ENCODE results near the gene UBE2N. TPM values are rescaled to one million over a fixed set of nuclear protein-coding genes. Genes with fewer than 3 reads are reported as not detected.

UBE2N gene
- total RNA-seq, 1 experiment from 2014 or later: 159 TPM

- no peaks in the 10 kb centered on the region for H3K27me3 Mint-ChIP-seq (ENCODE audit: unreplicated experiment)
- no peak overlapping the region for H3K27ac Mint-ChIP-seq (ENCODE audit: unreplicated experiment)
- intact Hi-C loops (cut with micrococcal nuclease; ENCODE audit: unreplicated experiment): no loop called here
- CTCF ChIA-PET: interaction anchor here (0.7 kb wide), 1 partner anchor 10 kb away, joined by 5 read pairs; no protein-coding TSS in a partner anchor
- peaks cover 65% of the 10 kb centered on the region for H3K4me1 Mint-ChIP-seq (ENCODE audit: low read depth, unreplicated experiment)
- no TSS peak for BruUV-seq (replicated peaks)
- no peak for TF ChIP-seq CTCF (IDR thresholded peaks at IDR 0.05; ENCODE audit: unreplicated experiment)
- no peaks in the 10 kb centered on the region for H3K9me3 Mint-ChIP-seq (ENCODE audit: low read depth, unreplicated experiment)
- H3K36me3 Mint-ChIP-seq (ENCODE audit: insufficient read depth, unreplicated experiment): no peaks in the 10 kb centered on the region
- H3K4me3 Mint-ChIP-seq (ENCODE audit: low read depth, unreplicated experiment): no peak overlapping the region
- no peak for DNase-seq
These were observed 15.9 kb downstream of the UBE2N start for GRCh38 chr12:93425736-93426411.

DNA sequence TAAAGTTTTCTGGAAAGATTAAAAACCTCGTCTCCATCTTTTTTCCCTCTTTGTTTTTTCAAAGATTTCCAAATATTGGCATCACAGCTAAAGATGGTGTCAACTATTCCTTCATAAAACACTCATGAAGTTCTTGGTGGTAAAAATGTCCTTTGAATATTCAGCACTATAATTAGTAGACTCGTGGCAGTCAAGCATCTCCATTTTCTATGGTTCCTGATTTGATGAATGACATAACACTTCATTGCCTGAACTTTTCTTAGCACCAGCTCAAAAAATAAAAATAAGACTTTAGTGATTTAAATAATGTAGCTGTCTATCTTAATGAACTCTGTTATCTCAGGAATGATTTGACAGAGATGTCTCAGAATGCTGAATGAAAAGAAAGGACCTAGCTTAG is 19.7 kb downstream of the UBE2N start:
- Mint-ChIP-seq H3K4me1 (ENCODE audit: low read depth, unreplicated experiment) (peaks cover 54% of the 10 kb centered on the region), H3K36me3 (ENCODE audit: insufficient read depth, unreplicated experiment) (no peaks in the 10 kb centered on the region), H3K4me3 (ENCODE audit: low read depth, unreplicated experiment) (no peak overlapping the region), H3K27ac (ENCODE audit: unreplicated experiment) (no peak overlapping the region), H3K27me3 (ENCODE audit: unreplicated experiment) (no peaks in the 10 kb centered on the region), H3K9me3 (ENCODE audit: low read depth, unreplicated experiment) (no peaks in the 10 kb centered on the region)
- TF ChIP-seq CTCF (IDR thresholded peaks at IDR 0.05; ENCODE audit: unreplicated experiment): no peak
- intact Hi-C loops (cut with micrococcal nuclease; ENCODE audit: unreplicated experiment): loop anchor here (5.0 kb wide), 1 partner anchor 680 kb away; no protein-coding TSS in a partner anchor
- no TSS peak for BruUV-seq (replicated peaks)
- CTCF ChIA-PET: interaction anchor here (1.2 kb wide), 1 partner anchor 680 kb away, joined by 3 read pairs; no protein-coding TSS in a partner anchor
- DNase-seq: no peak

GRCh38 chr12:93419388-93420034 is 22.2 kb downstream of the UBE2N start:
- peak; percentile 35 for TF ChIP-seq CTCF (IDR thresholded peaks at IDR 0.05; ENCODE audit: unreplicated experiment)
- no TSS peak for BruUV-seq (replicated peaks)
- CTCF ChIA-PET: interaction anchor here (0.7 to 1.6 kb wide), 12 partner anchors 8 to 682 kb away, joined by 3 to 10 read pairs (median 4); partner anchors contain the start of genes MRPL42 and UBE2N
- Mint-ChIP-seq H3K4me1 (ENCODE audit: low read depth, unreplicated experiment) (peaks cover 44% of the 10 kb centered on the region), H3K36me3 (ENCODE audit: insufficient read depth, unreplicated experiment) (peaks cover 2% of the 10 kb centered on the region), H3K27me3 (ENCODE audit: unreplicated experiment) (no peaks in the 10 kb centered on the region), H3K4me3 (ENCODE audit: low read depth, unreplicated experiment) (no peak overlapping the region), H3K27ac (ENCODE audit: unreplicated experiment) (peak overlapping the region; percentile 27), H3K9me3 (ENCODE audit: low read depth, unreplicated experiment) (peaks cover 1% of the 10 kb centered on the region)
- intact Hi-C loops (cut with micrococcal nuclease; ENCODE audit: unreplicated experiment): loop anchor here (1.0 to 5.0 kb wide), 3 partner anchors 431 to 683 kb away; no protein-coding TSS in a partner anchor
- DNase-seq: no peak

- no peak overlapping the region for H3K27ac Mint-ChIP-seq (ENCODE audit: unreplicated experiment)
- DNase-seq: no peak
- CTCF ChIA-PET: no interaction called here
- no peaks in the 10 kb centered on the region for H3K27me3 Mint-ChIP-seq (ENCODE audit: unreplicated experiment)
- no peak overlapping the region for H3K4me3 Mint-ChIP-seq (ENCODE audit: low read depth, unreplicated experiment)
- H3K9me3 Mint-ChIP-seq (ENCODE audit: low read depth, unreplicated experiment): peaks cover 2% of the 10 kb centered on the region
- peaks cover 5% of the 10 kb centered on the region for H3K36me3 Mint-ChIP-seq (ENCODE audit: insufficient read depth, unreplicated experiment)
- no peak for TF ChIP-seq CTCF (IDR thresholded peaks at IDR 0.05; ENCODE audit: unreplicated experiment)
- BruUV-seq (replicated peaks): no TSS peak
- peaks cover 44% of the 10 kb centered on the region for H3K4me1 Mint-ChIP-seq (ENCODE audit: low read depth, unreplicated experiment)
- intact Hi-C loops (cut with micrococcal nuclease; ENCODE audit: unreplicated experiment): loop anchor here (2.0 kb wide), 1 partner anchor 429 kb away; no protein-coding TSS in a partner anchor
These were observed 23.7 kb downstream of the UBE2N start for GRCh38 chr12:93417967-93418480.
